Spleen (tissue), 7 donors: ENCODE measurements around the gene OCLN.

Source experiments
- POLR2A ChIP-seq, 3 donors: fragments of 450-650 bp; IDR thresholded peaks; one replicate each; pipeline ENCODE4 v1.5.1; 2017; ENCODE audit warnings: antibody characterized with exemption in 3 of 3, mild to moderate bottlenecking in 1 of 3
- POLR2AphosphoS5 ChIP-seq, 3 donors: sonication (generic); formaldehyde crosslinking; IDR thresholded peaks; one replicate each; pipeline ENCODE4 v1.5.1; 2017; ENCODE audit warnings: antibody characterized with exemption in 3 of 3
- TF ChIP-seq, protein P1 (sequence below), 11 experiments: fragments of 200-600 bp in 7 of 11; fragments of 450-650 bp in 4 of 11; sonication (generic) in 4 of 11; IDR thresholded peaks in 8 of 11; conservative IDR thresholded peaks in 3 of 11; 1 replicate in 7 of 11; 2 replicates in 4 of 11; pipeline versions ENCODE4 v1.4.0 to v1.8.0; 2016 to 2021; ENCODE audit warnings: antibody characterized with exemption in 11 of 11, inconsistent platforms in 4 of 11, mild to moderate bottlenecking in 1 of 11
- donor health status: DM: no; HTN: no; CAD: no; lungs with moderate emphysema.
- donor health status: DM: no; HTN: no; CAD: no.
- donor health status: DM: no; HTN: no; CAD: no.

DNA sequence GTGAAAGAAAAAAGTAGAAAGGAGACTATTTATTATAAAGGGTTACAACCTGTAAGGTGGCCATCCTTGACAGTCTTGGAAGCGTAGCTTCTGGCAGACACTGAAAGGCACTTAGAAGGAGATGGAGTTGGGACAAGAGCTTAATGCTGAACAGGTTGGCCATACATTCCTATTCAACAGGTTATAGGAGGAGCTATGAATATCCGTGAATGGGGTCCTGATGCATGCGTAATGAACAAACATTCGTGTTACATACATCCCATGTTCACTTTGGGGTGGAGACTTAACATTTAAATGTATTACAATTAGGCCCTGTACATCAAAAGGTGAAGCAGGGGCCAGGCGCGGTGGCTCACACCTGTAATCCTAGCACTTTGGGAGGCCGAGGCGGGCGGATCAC, 34.1 kb downstream of the OCLN start:
- no peak for TF ChIP-seq POLR2AphosphoS5 (IDR thresholded peaks at IDR 0.05)
- TF ChIP-seq POLR2A (IDR thresholded peaks at IDR 0.05): no peak
- TF ChIP-seq, protein P1, sequence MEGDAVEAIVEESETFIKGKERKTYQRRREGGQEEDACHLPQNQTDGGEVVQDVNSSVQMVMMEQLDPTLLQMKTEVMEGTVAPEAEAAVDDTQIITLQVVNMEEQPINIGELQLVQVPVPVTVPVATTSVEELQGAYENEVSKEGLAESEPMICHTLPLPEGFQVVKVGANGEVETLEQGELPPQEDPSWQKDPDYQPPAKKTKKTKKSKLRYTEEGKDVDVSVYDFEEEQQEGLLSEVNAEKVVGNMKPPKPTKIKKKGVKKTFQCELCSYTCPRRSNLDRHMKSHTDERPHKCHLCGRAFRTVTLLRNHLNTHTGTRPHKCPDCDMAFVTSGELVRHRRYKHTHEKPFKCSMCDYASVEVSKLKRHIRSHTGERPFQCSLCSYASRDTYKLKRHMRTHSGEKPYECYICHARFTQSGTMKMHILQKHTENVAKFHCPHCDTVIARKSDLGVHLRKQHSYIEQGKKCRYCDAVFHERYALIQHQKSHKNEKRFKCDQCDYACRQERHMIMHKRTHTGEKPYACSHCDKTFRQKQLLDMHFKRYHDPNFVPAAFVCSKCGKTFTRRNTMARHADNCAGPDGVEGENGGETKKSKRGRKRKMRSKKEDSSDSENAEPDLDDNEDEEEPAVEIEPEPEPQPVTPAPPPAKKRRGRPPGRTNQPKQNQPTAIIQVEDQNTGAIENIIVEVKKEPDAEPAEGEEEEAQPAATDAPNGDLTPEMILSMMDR (IDR thresholded peaks at IDR 0.05 in 8 of 11, conservative IDR thresholded peaks at IDR 0.05 in 3 of 11): no peak
